GM19043 (cell line): ENCODE results near the gene TNFRSF21.

Experiments
- ATAC-seq: cut with Tn5 transposase; IDR thresholded peaks from one replicate; pipeline ENCODE4 v1.9.1; 2021; ENCODE audit warnings: low read depth; ENCODE audit not compliant: unreplicated experiment

The TNFRSF21 gene

DNA sequence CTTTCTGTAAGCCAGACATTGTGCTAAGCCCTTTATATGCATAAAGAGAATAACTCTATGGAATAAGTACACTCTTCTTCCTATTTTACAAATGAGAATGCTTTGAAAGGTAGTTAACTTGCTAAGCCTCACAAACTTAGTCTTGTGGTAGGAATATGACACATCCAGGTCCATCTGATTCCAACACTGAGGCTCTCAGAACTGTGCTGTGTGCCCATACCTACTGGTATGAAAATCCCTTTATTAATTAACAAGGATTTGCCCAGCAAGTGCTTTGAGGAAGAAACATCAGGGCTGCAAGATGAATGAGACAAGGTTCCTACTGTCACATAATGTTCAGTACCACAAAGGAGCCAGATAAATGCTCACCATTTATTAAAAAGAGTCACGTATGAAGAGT is 122.6 kb downstream of the TNFRSF21 start:
- ATAC-seq, result no peak

GRCh38 chr6:47182291-47182957 is 127.3 kb downstream of the TNFRSF21 start:
- ATAC-seq, result no peak

DNA sequence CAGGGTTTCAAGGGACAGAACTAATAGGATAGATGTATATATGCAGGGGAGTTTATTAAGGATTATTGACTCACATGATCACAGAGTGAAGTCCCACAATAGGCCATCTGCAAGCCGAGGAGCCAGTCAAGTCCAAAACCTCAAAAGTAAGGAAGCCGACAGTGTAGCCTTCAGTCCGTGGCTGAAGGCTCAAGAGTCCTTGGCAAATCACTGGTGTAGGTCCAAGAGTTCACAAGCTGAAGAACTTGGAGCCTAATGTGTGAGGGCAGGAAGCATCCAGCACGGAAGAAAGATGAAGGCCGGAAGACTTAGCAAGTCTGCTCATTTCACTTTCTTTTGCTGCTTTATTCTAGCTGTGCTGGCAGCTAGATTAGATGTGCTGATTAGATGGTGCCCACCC is 128.0 kb downstream of the TNFRSF21 start:
- ATAC-seq, result no peak
